ENCODE measurements around the gene ELAPOR2.

DNA sequence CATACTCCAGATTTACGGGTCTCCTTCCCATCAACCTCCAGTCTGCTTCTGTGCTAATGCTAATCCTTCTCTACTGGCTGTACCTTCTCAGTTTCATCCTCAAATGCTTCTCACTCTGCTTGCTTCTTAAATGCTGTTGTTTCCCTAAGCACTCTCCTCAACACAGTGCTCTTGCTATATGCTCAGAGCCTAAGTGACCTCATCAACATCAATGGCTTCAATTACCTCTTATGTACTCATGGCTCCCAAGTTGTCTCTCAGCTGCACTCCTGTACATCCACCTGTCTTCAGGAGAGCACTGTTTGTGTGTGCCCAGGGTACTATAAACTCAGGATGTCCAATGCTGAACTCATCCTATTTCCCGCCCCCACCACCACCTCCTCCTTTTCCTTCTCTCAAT is 22.5 kb downstream of the ELAPOR2 start:
- TF ChIP-seq, protein P1, sequence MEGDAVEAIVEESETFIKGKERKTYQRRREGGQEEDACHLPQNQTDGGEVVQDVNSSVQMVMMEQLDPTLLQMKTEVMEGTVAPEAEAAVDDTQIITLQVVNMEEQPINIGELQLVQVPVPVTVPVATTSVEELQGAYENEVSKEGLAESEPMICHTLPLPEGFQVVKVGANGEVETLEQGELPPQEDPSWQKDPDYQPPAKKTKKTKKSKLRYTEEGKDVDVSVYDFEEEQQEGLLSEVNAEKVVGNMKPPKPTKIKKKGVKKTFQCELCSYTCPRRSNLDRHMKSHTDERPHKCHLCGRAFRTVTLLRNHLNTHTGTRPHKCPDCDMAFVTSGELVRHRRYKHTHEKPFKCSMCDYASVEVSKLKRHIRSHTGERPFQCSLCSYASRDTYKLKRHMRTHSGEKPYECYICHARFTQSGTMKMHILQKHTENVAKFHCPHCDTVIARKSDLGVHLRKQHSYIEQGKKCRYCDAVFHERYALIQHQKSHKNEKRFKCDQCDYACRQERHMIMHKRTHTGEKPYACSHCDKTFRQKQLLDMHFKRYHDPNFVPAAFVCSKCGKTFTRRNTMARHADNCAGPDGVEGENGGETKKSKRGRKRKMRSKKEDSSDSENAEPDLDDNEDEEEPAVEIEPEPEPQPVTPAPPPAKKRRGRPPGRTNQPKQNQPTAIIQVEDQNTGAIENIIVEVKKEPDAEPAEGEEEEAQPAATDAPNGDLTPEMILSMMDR (conservative IDR thresholded peaks at IDR 0.05; ENCODE audit: low read depth, low read length): no peak
- TF ChIP-seq CEBPB (IDR thresholded peaks at IDR 0.05; ENCODE audit: low read depth, low read length) (no peak), CHD1 (IDR thresholded peaks at IDR 0.05; ENCODE audit: low read depth, low read length) (no peak), POLR2A (IDR thresholded peaks at IDR 0.05; ENCODE audit: low read depth, low read length) (no peak), MAZ (IDR thresholded peaks at IDR 0.05; ENCODE audit: borderline replicate concordance, low read depth, low read length) (no peak), SMC3 (IDR thresholded peaks at IDR 0.05; ENCODE audit: low read depth, low read length) (no peak), RFX5 (IDR thresholded peaks at IDR 0.05; ENCODE audit: low read depth, low read length) (no peak), RAD21 (IDR thresholded peaks at IDR 0.05; ENCODE audit: low read length) (no peak), MAFK (IDR thresholded peaks at IDR 0.05; ENCODE audit: low read depth, low read length) (no peak), FOS (IDR thresholded peaks at IDR 0.05; ENCODE audit: low read depth, low read length) (no peak)
- TF ChIP-seq, protein P2, sequence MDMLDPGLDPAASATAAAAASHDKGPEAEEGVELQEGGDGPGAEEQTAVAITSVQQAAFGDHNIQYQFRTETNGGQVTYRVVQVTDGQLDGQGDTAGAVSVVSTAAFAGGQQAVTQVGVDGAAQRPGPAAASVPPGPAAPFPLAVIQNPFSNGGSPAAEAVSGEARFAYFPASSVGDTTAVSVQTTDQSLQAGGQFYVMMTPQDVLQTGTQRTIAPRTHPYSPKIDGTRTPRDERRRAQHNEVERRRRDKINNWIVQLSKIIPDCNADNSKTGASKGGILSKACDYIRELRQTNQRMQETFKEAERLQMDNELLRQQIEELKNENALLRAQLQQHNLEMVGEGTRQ (IDR thresholded peaks at IDR 0.05; ENCODE audit: low read depth, low read length): no peak
